Gastroesophageal sphincter (tissue), 4 donors: Measurements from ENCODE around the gene MBOAT2. TPM values are rescaled to one million over a fixed set of nuclear protein-coding genes. Genes with fewer than 3 reads are reported as not detected.

Experiments used
- ATAC-seq: fragments of 150-250 bp; one replicate; pipeline ENCODE4 v1.9.1; 2016; ENCODE audit warnings: mild to moderate bottlenecking, moderate library complexity
- H3K27ac ChIP-seq, 4 donors: fragments of 200-600 bp; sonication (generic) in 3 of 4; 1 replicate in 3 of 4; 2 replicates in 1 of 4; pipeline ENCODE4 v1.5.1; 2016 to 2019
- H3K27me3 ChIP-seq: fragments of 200-600 bp; sonication (generic); one replicate; pipeline ENCODE4 v1.5.1; 2019
- H3K36me3 ChIP-seq, 2 donors: fragments of 200-600 bp; sonication (generic); one replicate each; pipeline ENCODE4 v1.5.1; 2019; ENCODE audit warnings: control low read depth in 1 of 2
- H3K4me1 ChIP-seq, 3 donors: fragments of 200-600 bp; sonication (generic); 1 replicate in 2 of 3; 2 replicates in 1 of 3; pipeline ENCODE4 v1.5.1; 2016 to 2019; ENCODE audit warnings: control low read depth in 2 of 3
- H3K4me3 ChIP-seq, 2 donors: fragments of 200-600 bp; sonication (generic); one replicate each; pipeline ENCODE4 v1.5.1; 2019; ENCODE audit warnings: mild to moderate bottlenecking in 1 of 2, moderate library complexity in 1 of 2
- H3K9me3 ChIP-seq, 3 donors: fragments of 200-600 bp; sonication (generic); one replicate each; pipeline ENCODE4 v1.5.1; 2017 to 2019; ENCODE audit warnings: control low read depth in 2 of 3
- EP300 ChIP-seq: sonication (generic); formaldehyde crosslinking; IDR thresholded peaks from one replicate; pipeline ENCODE4 v1.6.1; 2017; ENCODE audit warnings: antibody characterized with exemption, mild to moderate bottlenecking
- POLR2A ChIP-seq, 2 donors: fragments of 450-650 bp; IDR thresholded peaks; one replicate each; pipeline ENCODE4 v1.6.1; 2017; ENCODE audit warnings: antibody characterized with exemption in 2 of 2, mild to moderate bottlenecking in 2 of 2, moderate library complexity in 1 of 2
- POLR2AphosphoS5 ChIP-seq: sonication (generic); formaldehyde crosslinking; IDR thresholded peaks from one replicate; pipeline ENCODE4 v1.6.1; 2017; ENCODE audit warnings: antibody characterized with exemption
- WGBS, 2 donors: methylation state at CpG; one replicate each; pipeline ENCODE4 v1.1.5; 2018; ENCODE audit warnings: low coverage in 1 of 2; 5-methylcytosine and 5-hydroxymethylcytosine counted together
- total RNA-seq, 4 donors: library from RNA; depleted of rRNA; stranded (reverse); fragments of >200 nt; gene quantifications; one replicate each; pipeline ENCODE4 v1.1.0, GENCODE V29; 2016
- TF ChIP-seq, protein P1 (sequence below), 4 experiments: fragments of 200-600 bp in 2 of 4; fragments of 450-650 bp in 2 of 4; sonication (generic) in 1 of 4; IDR thresholded peaks; one replicate each; pipeline ENCODE4 v1.5.1; 2017 to 2019; ENCODE audit warnings: antibody characterized with exemption in 4 of 4, mild to moderate bottlenecking in 2 of 4, moderate library complexity in 2 of 4

The MBOAT2 gene
- total RNA-seq, 4 donors from 2014 or later = 21.0 to 27.0 (median 23.5) TPM

DNA sequence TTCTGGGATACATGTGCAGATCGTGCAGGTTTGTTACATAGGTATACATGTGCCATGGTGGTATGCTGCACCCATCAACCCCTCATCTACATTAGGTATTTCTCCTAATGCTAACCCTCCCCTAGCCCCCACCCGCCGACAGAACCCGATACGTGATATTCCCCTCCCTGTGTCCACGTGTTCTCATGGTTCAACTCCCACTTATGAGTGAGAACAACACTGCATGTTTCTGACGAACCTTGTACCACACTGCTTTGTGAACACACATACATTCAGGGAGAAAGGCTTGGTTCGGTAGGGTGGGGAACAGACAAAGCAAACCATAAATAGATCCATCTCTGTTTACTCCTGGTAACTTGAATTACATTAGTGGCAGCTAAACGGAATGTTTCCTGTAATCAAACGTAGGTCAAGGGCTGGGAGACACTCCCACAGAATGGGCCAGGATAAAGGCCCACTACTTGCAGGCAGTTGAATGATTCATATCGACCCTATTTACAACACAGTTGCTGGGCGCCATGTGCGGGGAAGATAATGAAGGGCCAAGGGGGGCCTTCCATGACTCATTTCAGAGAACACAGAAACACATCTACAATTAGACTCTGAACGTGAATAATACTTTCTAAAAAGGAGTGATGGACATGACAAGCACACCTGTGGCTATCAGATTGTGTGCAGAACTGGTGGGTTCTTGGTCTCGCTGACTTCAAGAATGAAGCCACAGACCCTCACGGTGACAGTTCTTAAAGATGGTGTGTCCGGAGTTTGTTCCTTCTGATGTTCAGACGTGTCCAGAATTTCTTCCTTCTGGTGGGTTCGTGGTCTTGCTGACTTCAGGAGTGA lies 109.3 kb downstream of the MBOAT2 start:
- Histone ChIP-seq H3K27ac (no peak overlapping the region), H3K9me3 (peaks cover 0 to 9% (median 0%) of the 10 kb centered on the region in 3 donors), H3K4me3 (no peak overlapping the region), H3K4me1 (no peaks in the 10 kb centered on the region), H3K36me3 (peaks cover 0 to 18% of the 10 kb centered on the region in 2 donors), H3K27me3 (no peaks in the 10 kb centered on the region)
- WGBS, 2 donors = 82 to 90% methylated on average over 10 to 12 of the region's 19 CpGs
- ATAC-seq = no peak
- TF ChIP-seq POLR2A (IDR thresholded peaks at IDR 0.05) (no peak), EP300 (no peak), POLR2AphosphoS5 (no peak)
- TF ChIP-seq, protein P1, sequence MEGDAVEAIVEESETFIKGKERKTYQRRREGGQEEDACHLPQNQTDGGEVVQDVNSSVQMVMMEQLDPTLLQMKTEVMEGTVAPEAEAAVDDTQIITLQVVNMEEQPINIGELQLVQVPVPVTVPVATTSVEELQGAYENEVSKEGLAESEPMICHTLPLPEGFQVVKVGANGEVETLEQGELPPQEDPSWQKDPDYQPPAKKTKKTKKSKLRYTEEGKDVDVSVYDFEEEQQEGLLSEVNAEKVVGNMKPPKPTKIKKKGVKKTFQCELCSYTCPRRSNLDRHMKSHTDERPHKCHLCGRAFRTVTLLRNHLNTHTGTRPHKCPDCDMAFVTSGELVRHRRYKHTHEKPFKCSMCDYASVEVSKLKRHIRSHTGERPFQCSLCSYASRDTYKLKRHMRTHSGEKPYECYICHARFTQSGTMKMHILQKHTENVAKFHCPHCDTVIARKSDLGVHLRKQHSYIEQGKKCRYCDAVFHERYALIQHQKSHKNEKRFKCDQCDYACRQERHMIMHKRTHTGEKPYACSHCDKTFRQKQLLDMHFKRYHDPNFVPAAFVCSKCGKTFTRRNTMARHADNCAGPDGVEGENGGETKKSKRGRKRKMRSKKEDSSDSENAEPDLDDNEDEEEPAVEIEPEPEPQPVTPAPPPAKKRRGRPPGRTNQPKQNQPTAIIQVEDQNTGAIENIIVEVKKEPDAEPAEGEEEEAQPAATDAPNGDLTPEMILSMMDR (IDR thresholded peaks at IDR 0.05) = no peak

- Histone ChIP-seq H3K4me3 (no peak overlapping the region), H3K27me3 (no peaks in the 10 kb centered on the region), H3K4me1 (no peaks in the 10 kb centered on the region), H3K9me3 (peaks cover 0 to 9% (median 0%) of the 10 kb centered on the region in 3 donors), H3K27ac (no peak overlapping the region), H3K36me3 (peaks cover 0 to 18% of the 10 kb centered on the region in 2 donors)
- ATAC-seq = no peak
- TF ChIP-seq POLR2AphosphoS5 (no peak), EP300 (no peak), POLR2A (IDR thresholded peaks at IDR 0.05) (no peak)
- TF ChIP-seq, protein P1 (IDR thresholded peaks at IDR 0.05) = no peak
- 78 to 100% methylated on average over 1 of the region's 1 CpG for WGBS, 2 donors
Observed at GRCh38 chr2:8893474-8893873, 110.0 kb downstream of the MBOAT2 start.

DNA sequence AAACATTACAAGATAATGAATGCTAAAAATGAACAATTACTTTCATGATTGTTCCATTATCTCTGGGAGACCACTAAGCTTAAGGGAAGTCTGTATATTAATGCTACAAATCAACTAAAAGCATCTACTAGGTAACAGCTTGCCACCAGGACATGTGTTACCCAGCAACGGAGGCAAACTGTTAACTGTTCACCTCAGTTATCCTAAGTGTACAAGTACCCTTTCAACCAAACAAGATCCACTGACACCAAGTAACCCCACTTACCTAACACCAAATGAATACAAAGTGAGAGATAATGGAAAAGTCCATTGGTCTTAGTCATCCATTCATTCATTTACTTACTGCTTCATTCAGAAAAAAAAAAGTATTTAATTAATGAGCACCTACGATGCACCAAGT lies 111.4 kb downstream of the MBOAT2 start:
- WGBS, 2 donors = 56 to 69% methylated on average over 2 of the region's 2 CpGs
- TF ChIP-seq, protein P1 (IDR thresholded peaks at IDR 0.05) = no peak
- TF ChIP-seq POLR2A (IDR thresholded peaks at IDR 0.05) = no peak
- TF ChIP-seq POLR2AphosphoS5 = no peak
- no peak for TF ChIP-seq EP300
- Histone ChIP-seq H3K27ac (no peak overlapping the region), H3K4me1 (no peaks in the 10 kb centered on the region), H3K36me3 (peaks cover 0 to 18% of the 10 kb centered on the region in 2 donors), H3K9me3 (peaks cover 0 to 9% (median 0%) of the 10 kb centered on the region in 3 donors), H3K4me3 (no peak overlapping the region), H3K27me3 (no peaks in the 10 kb centered on the region)
- no peak for ATAC-seq

- no peak for TF ChIP-seq EP300
- TF ChIP-seq POLR2A (IDR thresholded peaks at IDR 0.05) = no peak
- TF ChIP-seq, protein P1 (IDR thresholded peaks at IDR 0.05) = no peak
- no peak for TF ChIP-seq POLR2AphosphoS5
- no peak overlapping the region for H3K27ac ChIP-seq
- no peaks in the 10 kb centered on the region for H3K27me3 ChIP-seq
- no peaks in the 10 kb centered on the region for H3K4me1 ChIP-seq
- peaks cover 0 to 10% of the 10 kb centered on the region in 2 donors for H3K36me3 ChIP-seq
- no peaks in the 10 kb centered on the region for H3K9me3 ChIP-seq
- ATAC-seq = no peak
- no peak overlapping the region for H3K4me3 ChIP-seq
- 93 to 94% methylated on average over 6 to 7 of the region's 7 CpGs for WGBS, 2 donors
Observed at GRCh38 chr2:8889978-8890377, 113.5 kb downstream of the MBOAT2 start.

DNA sequence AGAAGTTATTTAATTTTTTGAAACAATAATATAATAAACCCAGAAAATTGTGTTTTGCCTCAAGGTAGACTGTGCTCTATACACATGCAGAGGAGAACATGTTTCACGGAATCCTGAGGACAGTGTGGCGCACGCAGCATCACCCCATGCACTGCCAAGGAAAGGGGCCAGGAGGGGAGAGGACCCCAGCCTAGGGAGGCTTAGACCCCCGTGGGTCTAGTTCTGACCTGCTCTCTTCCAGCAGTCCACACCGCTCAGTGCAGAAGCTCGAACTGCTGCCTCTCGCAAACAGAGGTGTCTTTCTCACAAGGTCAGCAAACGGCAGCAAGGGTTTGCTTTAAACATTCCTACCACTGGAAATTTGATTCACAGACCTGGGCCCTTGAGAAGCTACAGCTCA lies 114.5 kb downstream of the MBOAT2 start:
- no peak overlapping the region for H3K4me3 ChIP-seq
- H3K27me3 ChIP-seq = no peaks in the 10 kb centered on the region
- no peaks in the 10 kb centered on the region for H3K36me3 ChIP-seq
- no peak for TF ChIP-seq POLR2AphosphoS5
- no peak for TF ChIP-seq EP300
- no peak for TF ChIP-seq POLR2A (IDR thresholded peaks at IDR 0.05)
- H3K4me1 ChIP-seq = no peaks in the 10 kb centered on the region
- H3K27ac ChIP-seq = no peak overlapping the region
- 96 to 98% methylated on average over 4 to 6 of the region's 8 CpGs for WGBS, 2 donors
- no peaks in the 10 kb centered on the region for H3K9me3 ChIP-seq
- no peak for ATAC-seq
